ENCODE data around the gene ZMAT5.

The ZMAT5 gene

DNA sequence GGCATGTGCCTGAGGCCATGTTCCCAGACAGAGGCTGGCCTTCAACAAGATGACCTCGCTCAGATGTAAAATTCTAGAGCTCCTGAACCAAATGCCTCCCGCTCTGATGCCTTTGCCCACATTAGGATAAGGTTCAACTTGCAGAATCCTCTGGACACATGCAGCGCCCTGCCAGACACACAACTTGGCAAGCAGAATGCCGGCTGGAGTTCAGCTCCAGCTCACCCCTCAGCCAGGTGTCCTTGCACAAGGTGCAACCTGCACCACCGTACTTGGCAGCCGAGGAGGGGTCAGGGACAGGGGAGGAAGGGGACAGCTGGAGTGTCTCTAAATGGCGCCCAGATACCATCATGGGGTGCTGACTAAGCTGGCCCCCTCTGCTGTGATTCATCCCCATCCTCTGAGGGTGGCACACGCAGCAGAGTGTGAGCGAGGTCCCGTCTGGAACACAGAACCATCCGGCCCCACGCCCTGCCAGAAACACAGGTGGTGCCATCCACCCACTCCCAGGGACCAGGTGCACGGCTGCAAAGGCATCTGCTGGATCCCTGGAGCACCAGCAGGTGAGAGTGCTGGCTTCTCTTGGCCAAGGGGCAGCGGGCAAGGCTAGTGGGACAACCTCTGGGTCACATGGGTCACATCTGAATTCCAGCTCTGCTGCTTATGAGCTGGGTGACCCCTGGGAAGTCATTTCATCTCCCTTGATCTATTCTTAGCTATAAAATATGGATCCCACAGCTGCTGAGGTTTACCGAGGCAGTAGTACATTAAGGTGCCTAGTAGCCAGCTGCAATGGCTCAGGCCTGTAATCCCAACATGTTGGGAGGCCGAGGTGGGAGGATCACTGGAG is 12.8 kb downstream of the ZMAT5 start:
- DNase-seq (ENCODE audit: low spot score) = no peak

DNA sequence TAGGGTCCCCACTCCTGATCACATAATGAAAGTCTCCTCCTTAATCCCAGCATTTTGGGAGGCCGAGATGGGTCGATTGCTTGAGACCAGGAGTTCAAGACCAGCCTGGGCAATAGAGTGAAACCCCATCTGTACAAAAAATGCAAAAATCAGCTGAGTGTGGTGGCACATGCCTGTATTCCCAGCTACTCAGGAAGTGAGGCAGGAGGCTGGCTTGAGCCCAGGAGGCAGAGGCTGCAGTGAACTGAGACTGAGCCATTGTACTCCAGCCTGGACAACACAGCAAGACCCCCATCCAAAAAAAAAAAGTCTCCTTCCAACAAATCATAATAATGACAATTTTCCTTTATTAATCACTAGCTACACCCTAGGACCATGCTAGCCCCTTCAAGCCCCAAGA is 15.1 kb downstream of the ZMAT5 start:
- no peak for DNase-seq (ENCODE audit: low spot score)

DNA sequence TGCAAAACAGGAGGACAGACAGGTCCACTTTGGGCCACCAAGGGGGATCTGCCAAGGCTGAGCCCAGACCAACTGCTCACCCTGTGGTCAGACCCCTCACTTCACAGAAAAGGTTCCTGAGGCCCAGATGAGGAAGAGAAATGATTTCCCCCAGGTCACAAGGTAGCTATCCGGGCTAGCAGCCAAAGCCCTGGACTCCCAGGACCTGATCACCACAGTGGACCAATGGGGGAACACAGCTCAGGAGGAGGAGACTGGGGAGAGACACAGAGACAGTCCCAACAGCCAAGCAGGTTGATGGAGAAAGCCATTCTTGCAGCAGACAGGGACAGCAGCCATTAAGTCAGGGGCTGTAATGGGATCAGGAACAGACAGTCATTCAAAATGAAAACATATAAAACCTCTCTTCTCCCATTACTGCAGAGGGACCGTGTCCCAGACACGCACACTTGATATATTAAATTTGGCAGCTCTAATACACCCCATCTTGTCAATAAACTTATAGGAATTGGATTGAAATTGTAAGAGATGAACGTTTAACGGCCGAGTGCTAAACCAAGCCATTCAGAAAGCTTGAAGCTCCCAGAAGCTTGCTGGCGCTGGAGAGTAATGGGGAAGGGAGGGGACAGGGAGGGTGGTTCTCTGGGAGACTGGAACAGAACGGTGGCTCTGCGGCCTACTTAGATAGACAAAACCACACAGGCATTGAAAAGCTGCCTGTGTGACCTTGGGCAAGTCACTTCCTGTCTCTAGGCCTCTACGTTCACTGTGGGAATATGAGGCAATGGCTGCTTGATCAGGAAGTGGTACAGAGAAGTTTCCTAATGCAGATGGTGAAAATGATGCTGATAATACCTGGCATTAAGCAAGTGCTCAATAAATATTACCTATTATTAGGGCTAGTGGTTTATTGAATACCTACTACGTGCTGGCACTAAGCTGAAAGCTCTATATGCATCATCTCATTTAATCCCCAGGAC is 16.0 kb downstream of the ZMAT5 start:
- DNase-seq (ENCODE audit: low spot score) = no peak

GRCh38 chr22:29750029-29750428 is 16.8 kb downstream of the ZMAT5 start:
- no peak for DNase-seq (ENCODE audit: low spot score)

- DNase-seq (ENCODE audit: low spot score) = no peak
These were observed 18.4 kb downstream of the ZMAT5 start for GRCh38 chr22:29748248-29748893.

GRCh38 chr22:29747832-29748231 is 19.0 kb downstream of the ZMAT5 start:
- no peak for DNase-seq (ENCODE audit: low spot score)

- no peak for DNase-seq (ENCODE audit: low spot score)
These were observed 21.9 kb downstream of the ZMAT5 start for GRCh38 chr22:29744902-29745301.

DNA sequence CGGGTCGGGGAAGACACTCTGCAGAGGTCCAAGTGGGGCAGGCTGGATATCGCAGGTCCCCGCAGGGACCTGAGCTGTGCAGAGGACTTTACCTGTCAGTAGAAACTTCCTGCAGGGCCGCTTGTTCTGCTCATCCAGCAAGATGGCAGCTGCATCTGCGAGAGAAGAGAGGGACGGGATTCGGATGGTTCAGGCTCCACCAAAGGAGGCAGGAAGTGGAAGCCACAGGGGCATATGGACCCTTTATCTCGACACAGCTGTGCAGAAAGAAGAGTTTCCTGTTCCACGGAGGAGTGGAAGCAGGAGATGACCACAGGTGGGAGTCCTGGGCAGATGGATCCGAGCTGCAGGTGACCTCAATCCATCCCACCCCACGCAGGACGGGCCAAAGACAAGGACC is 24.5 kb downstream of the ZMAT5 start:
- no peak for DNase-seq (ENCODE audit: low spot score)

- no peak for DNase-seq (ENCODE audit: low spot score)
These were observed 24.9 kb downstream of the ZMAT5 start for GRCh38 chr22:29741926-29742325.

GRCh38 chr22:29740216-29740615 is 26.6 kb downstream of the ZMAT5 start:
- DNase-seq (ENCODE audit: low spot score) = no peak

DNA sequence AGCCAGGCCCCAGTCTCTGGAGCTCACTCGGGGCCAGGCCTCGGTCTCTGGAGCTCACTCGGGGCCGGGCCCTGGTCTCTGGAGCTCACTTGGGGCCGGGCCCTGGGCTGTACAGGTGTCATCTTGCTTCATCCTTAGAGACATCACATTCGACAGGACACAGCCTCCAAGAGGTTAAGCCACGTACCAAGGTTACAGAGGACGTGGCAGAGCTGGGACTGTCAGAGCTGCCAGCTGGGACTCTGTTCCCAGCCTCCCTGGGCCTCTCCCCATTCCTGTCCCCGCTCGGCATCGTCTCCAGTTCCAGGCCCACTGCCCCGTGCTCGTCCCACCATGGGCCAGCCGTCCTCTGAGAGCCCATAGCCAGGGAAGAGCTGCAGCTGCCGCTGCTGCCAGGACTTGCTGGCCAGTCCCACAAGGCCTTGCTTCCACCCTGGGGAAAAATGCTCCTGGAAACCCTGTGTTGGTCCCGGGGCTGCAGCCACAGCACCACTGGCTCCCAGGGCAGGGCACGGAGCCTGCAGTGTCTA is 27.4 kb downstream of the ZMAT5 start:
- no peak for DNase-seq (ENCODE audit: low spot score)

DNA sequence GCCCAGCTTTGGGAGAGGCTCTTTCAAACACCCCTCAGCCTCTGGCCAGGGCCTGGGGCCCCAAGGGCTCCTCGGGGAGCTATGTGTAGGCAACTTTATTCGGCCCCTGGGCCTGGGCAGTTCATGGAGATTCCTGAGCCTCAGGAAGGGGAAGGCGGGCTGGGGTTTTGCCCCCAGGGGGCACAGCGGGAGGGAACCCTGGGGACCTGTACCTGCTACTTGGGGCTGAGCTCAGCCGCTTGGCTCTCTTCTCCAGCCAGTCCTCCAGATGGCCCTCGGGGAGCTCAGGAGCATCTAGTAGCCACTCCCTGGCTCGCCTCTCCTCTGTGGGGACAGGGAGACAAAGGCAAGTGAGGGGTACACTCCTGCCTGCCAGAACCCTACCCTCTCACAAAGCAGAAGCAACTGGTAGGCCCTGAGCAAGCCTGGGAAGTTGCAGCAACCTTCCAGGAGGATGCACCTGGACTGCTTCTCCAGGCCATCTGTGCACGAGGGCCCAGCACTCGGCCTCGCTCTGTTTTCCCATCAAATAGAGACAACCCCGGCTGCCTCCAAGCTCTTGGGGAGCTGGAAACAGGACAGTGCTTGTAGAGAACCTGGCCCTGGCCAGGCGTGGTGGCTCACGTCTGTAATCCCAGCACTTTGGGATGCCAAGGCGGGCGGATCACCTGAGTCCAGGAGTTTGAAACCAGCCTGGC is 28.5 kb downstream of the ZMAT5 start:
- DNase-seq (ENCODE audit: low spot score) = no peak

DNA sequence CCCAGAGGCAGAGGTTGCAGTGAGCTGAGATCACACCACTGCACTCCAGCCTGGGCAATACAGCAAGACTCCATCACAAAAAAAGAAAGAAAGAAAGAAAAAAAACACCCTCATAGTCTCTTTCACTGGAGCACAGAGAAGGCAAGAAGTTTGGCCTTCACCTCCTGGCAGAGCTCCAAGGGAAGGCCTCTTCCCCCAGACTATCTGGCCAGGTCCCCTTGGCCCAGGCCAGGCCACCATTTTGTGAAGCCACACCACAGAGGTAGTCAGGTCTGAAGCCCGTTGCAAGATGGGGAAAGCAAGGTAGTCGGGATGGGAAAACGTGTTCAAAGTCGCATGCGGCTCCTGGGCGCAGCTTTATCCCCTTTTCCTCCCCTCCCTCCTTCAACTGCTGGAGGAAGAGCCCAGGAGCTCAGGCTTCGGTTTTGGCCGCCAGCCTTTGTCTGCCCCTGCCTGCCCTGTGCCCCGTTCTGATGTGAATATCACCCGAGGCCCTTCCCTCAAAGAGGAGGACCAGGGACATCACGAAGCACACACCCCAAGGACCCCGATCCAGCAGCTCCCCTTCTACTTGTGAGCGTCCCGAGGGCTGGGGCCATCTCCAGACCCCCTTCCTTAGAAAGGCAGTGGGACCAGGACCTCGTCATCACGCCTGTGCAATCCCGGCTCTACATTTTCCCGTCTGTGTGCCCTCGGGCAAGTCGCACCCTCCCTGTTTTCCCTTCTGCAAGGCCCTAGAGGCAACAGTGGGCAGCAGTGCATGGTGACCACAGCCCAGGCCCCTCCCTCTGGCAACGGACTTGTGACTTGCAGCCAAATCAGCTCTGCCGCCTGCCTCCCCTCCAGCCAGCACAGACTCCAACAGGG is 29.3 kb downstream of the ZMAT5 start:
- no peak for DNase-seq (ENCODE audit: low spot score)

DNA sequence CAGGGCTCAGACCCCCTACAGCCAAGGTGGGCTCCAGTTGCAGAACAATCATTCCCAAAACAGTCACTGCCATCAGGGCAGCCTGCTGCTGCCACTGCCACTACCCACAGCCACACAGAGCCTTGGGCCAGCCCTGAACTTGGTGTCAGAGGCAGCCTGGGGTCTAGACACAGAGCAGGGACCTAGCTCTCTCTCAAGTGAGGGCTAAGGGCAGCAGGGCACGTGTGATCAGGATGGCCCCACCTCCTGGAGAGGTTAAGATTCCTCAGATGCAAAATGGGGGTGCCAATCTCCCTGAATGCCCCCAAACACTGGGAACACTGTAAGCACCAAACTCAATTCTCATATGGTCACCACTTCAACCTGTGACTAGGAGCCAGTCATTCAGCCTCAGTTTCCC is 31.4 kb downstream of the ZMAT5 start:
- no peak for DNase-seq (ENCODE audit: low spot score)

GRCh38 chr22:29734838-29735237 is 32.0 kb downstream of the ZMAT5 start:
- DNase-seq (ENCODE audit: low spot score) = no peak

DNA sequence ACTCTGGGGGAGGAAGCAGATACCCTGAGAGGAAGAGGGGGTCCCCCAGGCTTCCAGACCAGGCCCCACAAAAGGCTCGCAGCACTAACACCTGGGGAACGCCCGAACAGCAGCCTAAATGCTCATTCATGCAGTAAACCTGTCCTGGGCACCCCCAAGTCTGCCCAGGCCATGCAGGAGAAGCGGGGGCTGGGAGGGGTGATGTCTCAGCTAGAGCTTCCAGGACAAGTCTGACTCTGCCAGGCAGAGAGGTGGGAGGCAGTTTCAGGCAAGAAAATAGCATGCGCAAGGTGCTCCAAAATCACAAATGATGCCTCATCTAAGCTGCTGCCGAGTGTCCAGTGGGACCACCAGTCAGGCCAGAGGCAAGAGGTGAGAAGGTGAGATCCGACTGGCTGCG is 32.4 kb downstream of the ZMAT5 start:
- no peak for DNase-seq (ENCODE audit: low spot score)

- no peak for DNase-seq (ENCODE audit: low spot score)
These were observed 33.2 kb downstream of the ZMAT5 start for GRCh38 chr22:29733362-29734201.

- DNase-seq (ENCODE audit: low spot score) = no peak
These were observed 33.9 kb downstream of the ZMAT5 start for GRCh38 chr22:29732883-29733282.

DNA sequence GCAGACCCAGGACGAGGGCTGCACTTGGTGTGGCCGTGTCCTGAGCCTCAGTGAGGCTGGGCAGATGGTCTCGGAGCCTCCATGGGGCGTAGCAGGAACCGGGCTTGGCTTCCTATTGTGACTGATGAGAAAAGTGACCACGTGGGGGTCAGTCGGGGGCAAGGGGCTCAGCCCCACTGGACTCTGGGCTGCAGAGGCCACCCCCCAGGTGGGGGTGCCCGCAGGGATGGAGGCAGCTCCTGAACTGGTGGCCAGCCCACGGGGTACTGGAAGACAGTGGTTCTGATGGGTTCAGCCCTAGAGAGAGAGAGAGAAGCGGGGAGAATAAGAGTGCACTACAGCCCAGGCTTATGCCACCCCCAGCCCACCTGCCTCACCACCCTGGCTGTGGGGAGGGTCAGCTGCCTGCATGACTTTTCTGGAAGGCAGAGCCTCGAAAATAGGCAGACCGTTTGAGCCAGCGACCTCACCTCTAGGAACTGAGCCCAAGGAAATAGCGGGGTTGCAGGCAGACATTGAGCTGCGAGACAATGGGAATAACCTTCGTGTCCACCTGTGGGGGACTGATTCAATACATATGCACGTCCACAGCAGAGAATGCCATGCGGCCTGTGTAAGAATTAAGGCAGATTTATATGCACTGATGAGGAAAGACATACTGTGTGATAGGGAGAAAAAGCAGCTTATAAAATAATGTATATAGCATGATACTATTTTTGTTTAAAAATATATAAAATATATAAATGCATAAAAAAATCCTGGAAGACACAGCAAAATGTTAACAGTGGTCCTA is 35.6 kb downstream of the ZMAT5 start:
- no peak for DNase-seq (ENCODE audit: low spot score)
